HG03196 (cell line): ENCODE measurements around the gene CLASP2.
"Not testable (repeated sequence)": the region's sequence is repeated elsewhere in the genome, so short reads cannot be mapped to it uniquely, and the experiment has no call there.

Experiments
- ATAC-seq: cut with Tn5 transposase; IDR thresholded peaks from one replicate; pipeline ENCODE4 v1.9.1; 2021; ENCODE audit not compliant: unreplicated experiment

CLASP2 gene

DNA sequence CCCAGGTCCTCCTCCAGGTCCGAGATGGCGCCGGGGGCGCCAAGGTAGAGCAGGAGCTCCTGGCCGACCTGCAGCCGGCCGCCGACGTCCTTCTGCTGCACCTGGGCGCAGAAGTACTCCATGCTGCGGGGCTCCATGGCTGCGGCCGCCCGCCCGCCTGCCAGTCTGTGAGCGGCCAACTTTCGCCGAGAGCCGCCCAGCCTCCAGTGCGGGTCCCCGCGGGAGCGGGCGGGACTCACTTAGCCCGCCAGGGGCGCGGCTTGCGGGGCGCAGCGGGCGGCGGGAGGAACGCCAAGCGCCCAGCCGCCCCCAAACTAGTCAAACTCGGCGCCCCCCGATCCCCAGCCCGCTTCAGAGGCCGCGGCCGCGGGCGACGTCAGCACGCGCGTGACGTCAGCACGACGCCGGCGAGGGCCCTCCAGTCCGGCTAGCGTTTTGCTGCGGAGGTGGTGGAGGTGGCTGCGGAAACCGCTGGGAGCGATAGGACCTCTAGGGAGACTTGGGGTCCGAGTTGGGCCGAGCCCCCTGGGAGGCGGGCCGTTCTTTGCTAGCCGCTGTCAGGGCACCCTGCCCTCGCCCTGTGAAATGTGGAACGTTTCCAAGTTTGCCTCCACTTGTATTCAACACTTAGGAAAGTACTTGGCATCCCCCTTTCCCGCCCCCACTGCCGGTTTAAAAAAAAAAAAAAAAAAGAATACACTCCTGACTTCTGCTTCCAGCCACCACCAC is at the start of gene CLASP2:
Gene CLASP2, minus strand, starts transcription at position 389 of the 729 bp plus-strand sequence. Its CDS starts 252 bp downstream, at position 137.
- ATAC-seq: peak; percentile 92

DNA sequence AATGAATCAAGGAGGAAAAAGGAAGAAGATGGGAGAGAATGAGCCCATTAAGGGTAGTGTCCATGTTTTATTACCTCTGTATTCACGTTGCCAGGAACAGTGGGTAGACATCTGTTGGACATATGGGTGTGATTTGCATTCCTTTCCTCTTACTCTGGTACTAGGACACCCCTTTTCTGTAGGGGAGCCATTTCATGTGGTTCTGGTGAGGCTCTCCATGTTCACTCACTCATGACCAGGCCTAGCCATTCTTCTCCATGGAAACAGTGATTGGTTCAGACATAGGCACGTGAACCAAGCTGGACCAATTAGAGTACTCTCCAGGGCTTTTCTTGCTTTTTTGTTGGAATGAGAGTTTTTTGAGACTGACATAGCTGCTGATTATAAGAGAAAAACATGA is 40.8 kb upstream of the CLASP2 start:
- no peak for ATAC-seq

DNA sequence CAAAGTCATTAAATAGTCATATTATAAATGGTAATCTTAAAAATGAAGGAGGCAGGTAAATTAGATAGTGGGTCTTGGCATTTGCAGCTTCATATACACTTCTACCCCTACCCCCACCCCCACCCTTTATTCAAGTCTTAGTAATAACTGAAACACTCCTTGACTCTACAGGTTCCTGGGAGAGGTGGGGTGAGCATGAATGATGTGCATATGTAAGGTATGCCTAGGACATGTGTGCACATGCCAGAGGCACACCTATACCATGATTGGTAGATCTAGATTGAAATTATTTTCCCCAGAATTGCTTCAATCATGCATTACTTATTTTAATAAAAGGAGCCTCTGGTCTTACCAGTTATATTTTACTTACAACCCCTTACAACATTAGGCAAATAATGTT is 40.2 kb upstream of the CLASP2 start:
- no peak for ATAC-seq

DNA sequence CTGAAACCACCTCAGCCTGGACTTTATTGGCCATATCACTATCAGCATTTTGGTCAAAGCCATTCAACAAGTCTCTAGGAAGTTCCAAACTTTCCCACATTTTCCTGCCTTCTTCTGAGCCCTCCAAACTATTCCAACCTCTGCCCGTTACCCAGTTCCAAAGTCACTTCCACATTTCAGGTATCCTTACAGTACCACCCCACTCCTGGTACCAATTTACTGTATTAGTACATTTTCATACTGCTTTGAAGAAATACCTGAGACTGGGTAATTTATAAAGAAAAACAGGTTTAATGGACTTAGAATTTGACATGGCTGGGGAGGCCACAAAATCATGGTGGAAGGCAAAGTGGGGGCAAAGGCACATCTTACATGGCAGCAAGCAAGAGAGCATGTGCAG is 36.3 kb upstream of the CLASP2 start:
- not testable (repeated sequence) for ATAC-seq

DNA sequence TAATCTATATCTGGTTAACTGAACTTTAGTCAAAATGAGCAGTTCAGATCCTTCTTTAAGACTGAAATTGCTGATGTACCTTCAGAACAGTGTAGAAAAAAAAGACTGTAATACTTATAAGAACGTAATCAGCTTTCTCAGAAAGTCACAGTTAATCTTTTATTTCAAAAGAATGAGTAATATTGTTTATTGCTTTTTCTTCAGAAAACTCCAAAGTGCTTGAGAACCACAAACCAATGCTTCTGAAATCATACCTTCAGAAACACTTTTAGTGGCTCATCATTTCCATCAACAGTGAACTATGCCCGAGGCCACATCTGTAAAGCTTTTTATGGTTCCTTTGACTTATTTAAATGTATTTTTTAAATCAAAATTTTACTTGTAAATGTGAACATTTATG is 33.3 kb upstream of the CLASP2 start:
- no peak for ATAC-seq

DNA sequence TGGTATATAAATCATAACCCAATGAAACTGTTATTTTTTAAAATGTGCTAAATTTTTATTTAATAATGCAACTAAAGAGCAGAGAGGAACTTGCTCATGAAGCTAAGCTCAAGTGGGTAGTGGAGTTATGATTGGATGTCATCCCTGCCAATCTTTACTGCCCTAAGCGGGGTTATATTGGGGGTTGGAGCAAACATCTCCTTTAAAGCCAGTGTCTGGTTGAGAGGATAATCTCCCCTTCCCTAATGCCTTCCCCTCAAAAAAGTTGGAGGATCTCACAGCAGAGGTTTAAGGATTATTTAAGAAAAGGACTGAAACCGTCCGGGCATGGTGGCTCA is 32.1 kb upstream of the CLASP2 start:
- ATAC-seq: no peak

DNA sequence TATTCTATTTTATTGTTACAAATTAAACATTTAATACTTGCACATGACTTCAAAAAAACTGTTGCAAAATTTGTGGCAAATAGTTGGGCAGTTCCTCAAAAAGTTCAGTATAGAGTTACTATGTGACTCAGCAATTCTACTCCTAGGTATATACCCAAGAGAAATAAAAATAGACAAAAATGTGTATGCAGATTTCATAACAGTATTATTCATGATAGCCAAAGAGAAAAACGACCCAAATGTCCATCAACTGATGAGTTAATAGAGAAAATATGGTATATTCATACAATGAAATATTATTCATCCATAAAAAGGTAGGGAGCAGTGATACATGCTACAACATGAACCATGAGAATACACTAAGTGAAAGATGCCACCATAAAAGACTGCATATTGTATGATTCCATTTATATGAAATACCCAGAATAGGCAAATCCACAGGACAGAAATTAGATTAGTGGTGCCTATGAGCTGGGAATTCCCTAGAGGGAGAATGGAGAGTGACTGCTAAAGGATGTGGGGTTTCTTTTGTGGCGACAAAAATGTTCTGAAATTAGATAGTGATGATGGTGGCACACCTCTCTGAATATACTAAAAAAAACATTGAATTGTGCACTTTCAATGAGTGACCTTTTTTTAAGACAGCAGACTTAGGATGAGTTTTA is 31.6 kb upstream of the CLASP2 start:
- ATAC-seq: no peak

DNA sequence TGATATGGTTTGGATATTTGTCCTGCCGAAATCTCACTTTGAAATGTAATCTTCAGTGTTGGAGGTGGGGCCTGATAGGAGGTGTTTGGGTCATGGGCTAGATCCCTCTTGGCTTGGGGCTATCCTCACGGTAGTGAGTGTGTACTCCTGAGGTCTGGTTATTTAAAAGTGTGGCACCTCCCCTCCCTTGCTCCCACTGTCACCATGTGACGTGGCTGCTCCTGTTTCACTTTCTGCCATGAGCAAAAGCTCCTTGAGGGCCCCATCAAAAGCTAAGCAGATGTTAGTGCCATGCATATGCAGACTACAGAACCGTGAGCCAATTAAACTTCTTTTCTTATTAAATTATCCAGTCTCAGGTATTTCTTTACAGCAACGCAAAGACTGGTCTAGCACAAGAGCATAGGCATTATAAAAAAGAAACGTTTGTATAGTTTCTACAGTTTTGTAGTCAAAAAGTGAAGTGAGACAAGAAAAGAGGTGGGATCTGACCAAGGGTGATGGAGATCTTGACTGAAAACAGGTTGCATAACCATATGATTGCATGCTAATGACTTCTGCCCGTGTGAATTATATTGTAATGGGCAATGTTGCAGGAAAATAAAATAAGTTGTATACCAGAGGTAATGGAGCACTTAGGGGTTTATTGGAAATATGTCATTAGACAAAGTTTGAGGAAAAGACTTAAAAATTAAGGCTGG is 28.5 kb upstream of the CLASP2 start:
- ATAC-seq: no peak

DNA sequence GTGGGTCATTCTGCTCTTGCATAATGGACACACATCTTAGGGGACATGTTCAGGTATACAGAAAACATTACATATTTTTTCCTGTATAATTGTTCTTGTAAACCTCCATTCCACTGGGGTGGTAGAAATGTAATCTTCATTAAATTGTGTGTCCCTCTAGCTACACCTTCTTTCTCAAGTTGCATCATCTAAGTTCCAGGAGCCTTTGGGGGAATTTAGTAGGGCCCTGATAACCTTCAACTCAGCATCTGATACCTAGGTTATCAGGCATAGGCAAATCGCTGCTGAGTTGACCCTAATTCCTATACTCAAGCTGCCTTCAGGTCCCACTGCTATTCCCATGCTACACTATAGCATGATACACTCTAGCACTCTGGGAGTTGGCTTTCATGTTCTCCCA is 19.1 kb upstream of the CLASP2 start:
- ATAC-seq: no peak

DNA sequence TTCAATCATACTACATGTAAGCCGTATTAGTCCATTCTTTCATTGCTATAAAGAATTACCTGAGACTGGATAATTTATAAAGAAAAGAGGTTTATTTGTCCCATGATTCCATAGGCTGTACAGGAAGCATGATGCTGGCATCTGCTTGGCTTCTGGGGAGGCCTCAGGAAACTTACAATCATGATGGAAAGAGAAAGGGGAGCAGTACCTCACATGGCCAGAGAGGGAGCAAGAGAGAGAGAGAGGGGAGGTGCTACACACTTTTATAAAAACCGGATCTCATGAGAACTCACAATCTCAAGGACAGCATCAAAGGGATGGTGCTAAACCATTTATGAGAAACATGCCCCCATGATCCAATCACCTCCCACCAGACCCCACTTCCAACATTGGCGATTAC is 14.3 kb upstream of the CLASP2 start:
- ATAC-seq: no peak

DNA sequence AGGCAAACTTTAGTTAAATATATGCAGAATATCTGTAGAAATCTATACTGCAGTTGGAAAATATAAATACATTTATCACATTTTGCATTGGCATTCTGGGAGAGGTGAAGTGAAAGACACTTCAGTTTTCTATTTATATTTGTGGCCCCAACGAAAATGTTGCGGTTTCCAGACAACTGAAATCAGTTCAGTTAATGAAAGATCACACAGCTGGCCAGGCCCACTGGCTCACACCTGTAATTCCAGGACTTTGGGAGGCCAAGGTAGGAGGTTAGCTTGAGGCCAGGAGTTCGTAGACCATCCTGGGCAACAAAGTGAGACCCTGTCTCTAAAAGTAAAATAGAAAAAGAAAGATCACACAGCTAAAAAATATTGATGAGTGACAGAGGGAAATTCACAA is 11.9 kb upstream of the CLASP2 start:
- ATAC-seq: no peak

DNA sequence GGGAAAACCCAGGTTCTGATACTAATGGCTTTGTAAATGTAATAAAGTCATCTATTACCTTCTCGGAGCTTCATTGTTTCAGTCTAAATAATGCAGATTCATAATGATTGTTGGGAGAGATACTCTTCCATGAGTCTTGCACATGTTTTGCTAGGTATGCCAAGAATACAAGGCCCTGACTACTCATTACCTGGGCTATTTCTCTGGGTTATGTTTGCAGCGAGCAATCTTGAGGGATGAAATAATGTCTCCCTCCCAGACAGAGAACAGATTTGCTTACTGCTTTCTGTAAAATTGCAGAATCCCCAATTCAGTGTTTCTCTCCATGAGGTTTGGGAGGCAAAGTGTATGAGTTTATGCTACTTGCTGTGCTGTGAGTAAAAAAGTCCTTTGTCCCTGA is 6.2 kb upstream of the CLASP2 start:
- no peak for ATAC-seq

DNA sequence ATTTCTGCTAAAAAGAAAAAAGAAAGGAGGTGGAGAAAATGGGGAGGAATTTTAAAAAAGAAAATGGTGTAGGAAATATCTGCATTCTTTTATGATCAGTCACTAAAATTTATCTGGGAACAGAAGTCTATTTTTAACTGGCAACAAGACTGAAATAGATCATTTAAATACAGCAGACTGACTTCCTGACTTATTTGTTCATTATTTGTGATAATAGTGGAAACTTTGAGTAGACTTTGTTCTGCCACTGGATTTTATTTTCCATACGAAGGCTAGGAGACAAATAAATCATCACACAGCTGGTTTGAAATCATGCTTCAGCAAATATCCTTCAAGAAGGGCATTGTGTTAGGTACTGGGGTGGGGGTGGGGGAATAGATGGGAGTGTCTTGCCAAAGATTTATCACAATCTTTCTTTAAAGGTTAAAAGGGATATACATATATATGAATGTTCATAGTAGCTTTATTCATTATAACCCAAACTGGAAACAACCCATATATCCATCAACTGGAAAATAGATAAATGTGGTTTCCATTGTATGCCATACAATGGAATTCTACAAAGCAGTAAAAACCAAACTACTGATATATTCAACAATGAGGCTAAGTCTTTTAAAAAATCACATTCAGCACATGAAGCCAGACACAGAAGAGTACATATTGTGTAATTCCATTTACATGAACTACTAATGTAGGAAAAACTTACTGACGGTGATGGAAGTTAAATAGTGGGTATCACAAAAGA is 4.7 kb upstream of the CLASP2 start:
- ATAC-seq: no peak

DNA sequence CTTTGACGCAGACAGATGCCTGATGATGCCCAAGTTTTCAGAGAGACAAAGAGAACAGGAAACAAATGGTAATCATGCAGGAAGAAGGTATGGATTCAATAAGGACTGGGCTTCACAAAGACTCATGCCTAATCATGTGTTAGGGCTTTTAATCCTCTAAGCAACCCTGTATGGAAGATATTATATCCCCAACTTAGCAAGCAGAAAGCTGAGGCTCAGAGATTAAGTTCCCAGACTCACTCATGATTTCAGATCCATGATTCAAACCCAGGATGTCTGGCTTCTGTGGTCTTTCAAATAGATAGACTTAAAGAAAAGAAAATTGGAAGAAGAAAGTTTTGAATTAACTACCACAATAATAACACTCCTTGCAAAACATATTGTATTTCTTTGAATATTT is 4.1 kb upstream of the CLASP2 start:
- no peak for ATAC-seq

DNA sequence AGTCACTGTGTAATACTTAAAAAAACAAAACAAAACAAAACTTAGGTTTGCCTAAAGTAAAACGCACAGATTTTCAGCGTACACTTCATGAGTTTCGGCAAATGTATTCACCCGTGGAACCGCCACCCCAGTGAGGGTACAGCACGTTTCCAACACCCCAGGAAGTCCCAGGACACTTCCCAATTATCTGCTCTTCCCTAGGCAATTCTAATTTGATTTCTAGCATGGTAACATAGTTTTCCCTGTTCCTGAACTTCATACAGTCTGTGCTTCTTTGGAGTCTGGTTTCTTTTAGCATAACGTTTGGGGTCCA is 497 bp upstream of the CLASP2 start:
- peak; percentile 1 for ATAC-seq

DNA sequence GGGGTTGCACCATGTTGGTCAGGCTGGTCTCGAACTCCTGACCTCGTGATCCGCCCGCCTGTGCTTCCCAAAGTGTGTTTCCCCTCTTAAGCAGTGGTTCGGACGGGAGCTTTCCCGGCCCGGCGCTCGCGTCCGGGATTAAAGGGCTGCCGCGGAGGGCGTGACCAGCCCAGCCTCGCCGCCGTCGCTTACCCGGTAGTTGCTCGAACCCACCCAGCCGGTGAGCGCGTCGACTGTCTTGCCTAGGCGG is 513 bp downstream of the CLASP2 start:
- ATAC-seq: peak; percentile 60

DNA sequence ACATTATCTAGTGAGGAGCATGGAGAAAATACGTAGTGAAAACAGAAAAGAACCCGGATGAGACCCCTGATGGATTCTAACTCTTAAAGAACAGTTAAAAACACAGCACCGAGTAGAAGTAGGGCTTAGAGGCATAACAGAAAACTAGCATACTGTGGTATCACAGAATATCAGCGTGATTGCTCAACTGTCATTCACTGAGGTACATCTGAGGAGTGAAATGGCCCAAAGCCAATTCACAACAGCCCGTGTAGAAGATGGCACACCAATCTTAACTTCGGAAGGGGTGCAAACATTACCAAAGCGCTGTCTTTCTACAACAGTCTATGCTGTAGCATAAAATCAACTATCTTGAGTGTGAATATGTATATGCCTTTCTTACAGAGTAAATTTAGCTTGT is 1.8 kb downstream of the CLASP2 start:
- no peak for ATAC-seq

DNA sequence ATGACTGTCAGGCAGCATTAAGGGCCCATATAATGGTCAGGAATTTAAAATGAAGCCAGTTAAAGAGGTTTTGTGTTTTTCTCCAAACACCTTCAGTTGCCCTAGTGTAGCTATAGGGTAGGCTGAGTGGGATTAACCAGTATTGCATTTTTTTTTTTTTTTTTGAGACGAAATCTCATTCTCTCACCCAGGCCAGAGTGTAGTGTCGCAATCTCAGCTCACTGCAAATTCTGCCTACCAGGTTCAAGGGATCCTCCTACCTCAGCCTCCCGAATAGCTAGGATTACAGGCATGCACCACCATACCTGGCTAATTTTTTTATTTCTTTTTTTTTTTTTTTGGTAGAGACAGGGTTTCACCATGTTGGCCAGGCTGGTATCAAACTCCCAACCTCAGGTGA is 7.0 kb downstream of the CLASP2 start:
- no peak for ATAC-seq

DNA sequence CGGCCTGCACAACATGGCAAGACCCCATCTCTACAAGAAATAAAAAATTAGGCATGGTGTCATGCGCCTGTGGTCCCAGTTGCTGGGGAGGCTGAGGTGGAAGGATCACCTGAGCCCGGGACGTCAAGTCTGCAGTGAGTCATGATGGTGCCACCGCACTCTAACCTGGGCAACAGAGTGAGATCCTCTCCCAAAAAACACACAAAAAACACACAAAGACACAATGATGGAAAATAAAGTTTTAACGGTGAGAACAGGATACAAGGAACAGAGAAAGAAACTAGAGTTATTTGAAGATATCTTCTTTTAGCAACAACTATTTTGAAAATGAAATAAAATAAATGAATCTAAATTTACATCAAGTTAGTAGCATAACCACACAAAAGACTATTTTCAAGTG is 12.0 kb downstream of the CLASP2 start:
- ATAC-seq: no peak

DNA sequence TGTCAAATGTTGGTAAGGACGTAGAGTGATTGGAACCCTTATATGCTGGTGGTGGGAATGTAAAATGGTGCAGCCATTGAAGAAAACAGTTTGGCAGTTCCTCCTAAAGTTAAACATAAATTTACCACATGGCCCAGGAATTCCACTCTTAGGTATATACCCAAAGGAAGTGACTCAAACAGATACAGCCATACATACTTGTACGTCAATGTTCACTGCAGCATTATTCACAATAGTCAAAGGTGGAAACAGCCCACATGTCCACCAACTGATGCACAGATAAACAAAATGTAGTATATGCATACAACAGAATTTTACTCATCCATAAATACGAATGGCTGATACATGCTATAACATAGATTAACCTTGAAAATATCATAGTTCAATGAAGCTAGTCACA is 13.2 kb downstream of the CLASP2 start:
- ATAC-seq: no peak

DNA sequence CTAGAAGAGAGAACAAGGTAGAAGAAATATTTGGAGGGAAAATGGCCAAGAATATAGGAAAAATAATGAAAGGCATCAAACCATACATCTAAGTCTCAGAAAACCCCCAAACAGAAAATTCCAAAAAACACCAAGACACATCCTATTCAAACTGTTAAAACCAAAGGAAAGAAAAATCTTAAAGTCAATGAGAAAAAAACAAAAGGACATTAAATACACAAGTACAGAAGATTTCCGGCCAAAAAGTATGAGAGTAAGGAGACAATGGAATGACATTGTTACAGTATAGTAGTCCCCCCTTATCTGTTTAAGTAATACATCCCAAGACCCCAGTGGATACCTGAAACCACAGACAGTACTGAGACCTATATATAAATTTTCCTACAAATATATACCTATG is 18.8 kb downstream of the CLASP2 start:
- ATAC-seq: no peak

DNA sequence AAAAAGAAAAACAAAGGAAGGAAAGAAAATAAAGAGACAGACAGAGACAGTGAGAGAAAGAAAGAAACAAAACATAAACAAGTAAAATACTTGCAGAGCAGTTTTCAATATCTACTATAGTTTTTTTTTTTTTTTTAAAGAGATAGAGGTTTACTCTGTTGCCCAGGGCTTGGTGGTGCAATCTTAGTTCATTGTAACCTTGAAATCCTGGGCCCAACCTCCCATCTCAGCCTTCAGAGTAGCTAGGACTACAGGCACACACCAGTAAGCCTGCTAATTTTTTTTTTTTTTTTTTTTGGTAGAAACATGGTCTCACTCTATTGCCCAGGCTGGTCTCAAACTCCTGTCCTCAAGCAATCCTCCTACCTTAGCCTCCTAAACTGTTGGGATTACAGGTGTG is 23.1 kb downstream of the CLASP2 start:
- ATAC-seq: no peak
